AG09309 (cell line): ENCODE results near the gene NUAK2.

Source experiments
- DNase-seq: peaks from one replicate; pipeline ENCODE4 v3.0.0-alpha.2; 2010; ENCODE audit warnings: low read depth
- H3K4me3 ChIP-seq: 2 replicates; pipeline ENCODE4 v1.5.1; 2011; ENCODE audit warnings: mild to moderate bottlenecking, low read depth, low read length, moderate library complexity; ENCODE audit not compliant: control insufficient read depth
- CTCF ChIP-seq: IDR thresholded peaks from 2 replicates; pipeline ENCODE4 v1.5.1; 2011; ENCODE audit warnings: mild to moderate bottlenecking, low read depth, low read length, inconsistent platforms; ENCODE audit not compliant: insufficient read depth, control insufficient read depth; ENCODE audit errors: missing control alignments

The NUAK2 gene

GRCh38 chr1:205304695-205305070, 16.9 kb downstream of the NUAK2 start:
- H3K4me3 ChIP-seq = no peak overlapping the region
- no peak for TF ChIP-seq CTCF
- no peak for DNase-seq

- DNase-seq = no peak
- TF ChIP-seq CTCF = no peak
- H3K4me3 ChIP-seq = no peak overlapping the region
These were observed 17.4 kb downstream of the NUAK2 start for GRCh38 chr1:205304046-205304694.

- no peak overlapping the region for H3K4me3 ChIP-seq
- no peak for TF ChIP-seq CTCF
- no peak for DNase-seq
These were observed 18.2 kb downstream of the NUAK2 start for GRCh38 chr1:205303247-205303888.

GRCh38 chr1:205301842-205302588, 19.5 kb downstream of the NUAK2 start:
- no peak for TF ChIP-seq CTCF
- no peak overlapping the region for H3K4me3 ChIP-seq
- no peak for DNase-seq

- no peak for TF ChIP-seq CTCF
- H3K4me3 ChIP-seq = no peak overlapping the region
- DNase-seq = peak; percentile 92
These were observed 20.2 kb downstream of the NUAK2 start for GRCh38 chr1:205301205-205301821.

- TF ChIP-seq CTCF = no peak
- DNase-seq = no peak
- no peak overlapping the region for H3K4me3 ChIP-seq
These were observed 21.4 kb downstream of the NUAK2 start for GRCh38 chr1:205300149-205300548.
